HG02759 (cell line): Measurements from ENCODE around the gene RTEL1.
A peak's percentile ranks its signal among the peaks of the same experiment; 100 is the strongest.
"Not testable (repeated sequence)": the region's sequence is repeated elsewhere in the genome, so short reads cannot be mapped to it uniquely, and the experiment has no call there.

Source experiments
- ATAC-seq: cut with Tn5 transposase; IDR thresholded peaks from one replicate; pipeline ENCODE4 v1.9.1; 2021; ENCODE audit warnings: mild to moderate bottlenecking, moderate library complexity; ENCODE audit not compliant: unreplicated experiment

RTEL1 gene

GRCh38 chr20:63648895-63649589 is 9.1 kb upstream of the RTEL1 start:
- ATAC-seq, result no peak

- ATAC-seq, result not testable (repeated sequence)
These were observed 7.6 kb upstream of the RTEL1 start for GRCh38 chr20:63650486-63650885.

- no peak for ATAC-seq
These were observed 6.2 kb upstream of the RTEL1 start for GRCh38 chr20:63651942-63652191.

- no peak for ATAC-seq
These were observed 5.7 kb upstream of the RTEL1 start for GRCh38 chr20:63652192-63652980.

GRCh38 chr20:63653041-63653973 is 4.8 kb upstream of the RTEL1 start, which contains the start of gene STMN3:
Gene STMN3 (minus strand): TSS chr20:63653424. CDS start chr20:63653345, 79 bp downstream.
- ATAC-seq, result no peak

GRCh38 chr20:63653974-63654668 is 4.0 kb upstream of the RTEL1 start:
- ATAC-seq, result no peak

DNA sequence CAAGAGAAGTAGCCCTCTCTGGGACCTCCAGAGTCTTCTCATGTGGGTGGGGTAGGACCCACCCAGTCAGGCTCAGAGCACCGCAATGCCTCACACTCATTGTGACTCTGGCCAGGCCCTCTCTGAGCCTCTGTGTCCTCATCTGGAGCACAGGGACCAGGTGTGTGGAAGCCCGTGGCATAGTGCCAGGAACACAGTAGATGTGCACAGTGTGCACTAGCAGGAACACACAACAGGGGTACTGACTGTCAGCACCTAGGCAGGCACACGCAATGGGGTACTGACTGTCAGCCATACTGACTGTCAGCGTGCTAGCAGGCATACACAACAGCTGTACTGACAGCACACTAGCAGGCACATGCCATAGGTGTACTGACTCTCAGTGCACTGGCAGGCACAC is 2.9 kb upstream of the RTEL1 start:
- no peak for ATAC-seq

DNA sequence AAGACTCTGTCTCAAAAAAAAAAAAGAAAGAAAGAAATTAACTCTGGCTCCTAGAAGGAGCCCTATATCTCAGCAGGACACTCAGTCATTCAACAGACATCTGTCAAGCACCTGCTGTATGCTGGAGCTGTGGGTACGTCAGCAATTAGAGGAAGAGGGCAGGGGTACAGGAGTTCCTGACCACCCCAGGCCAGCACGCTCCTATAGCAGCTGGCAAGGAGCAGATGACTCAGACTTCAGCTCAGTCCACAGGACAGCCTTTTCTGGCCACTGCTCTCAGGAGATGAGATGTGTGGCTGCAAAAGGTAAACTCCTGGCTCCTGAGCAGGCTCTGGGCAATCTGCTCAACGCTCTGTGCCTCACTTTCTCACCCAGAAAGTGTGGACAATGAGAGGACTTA is 1.7 kb upstream of the RTEL1 start:
- no peak for ATAC-seq

DNA sequence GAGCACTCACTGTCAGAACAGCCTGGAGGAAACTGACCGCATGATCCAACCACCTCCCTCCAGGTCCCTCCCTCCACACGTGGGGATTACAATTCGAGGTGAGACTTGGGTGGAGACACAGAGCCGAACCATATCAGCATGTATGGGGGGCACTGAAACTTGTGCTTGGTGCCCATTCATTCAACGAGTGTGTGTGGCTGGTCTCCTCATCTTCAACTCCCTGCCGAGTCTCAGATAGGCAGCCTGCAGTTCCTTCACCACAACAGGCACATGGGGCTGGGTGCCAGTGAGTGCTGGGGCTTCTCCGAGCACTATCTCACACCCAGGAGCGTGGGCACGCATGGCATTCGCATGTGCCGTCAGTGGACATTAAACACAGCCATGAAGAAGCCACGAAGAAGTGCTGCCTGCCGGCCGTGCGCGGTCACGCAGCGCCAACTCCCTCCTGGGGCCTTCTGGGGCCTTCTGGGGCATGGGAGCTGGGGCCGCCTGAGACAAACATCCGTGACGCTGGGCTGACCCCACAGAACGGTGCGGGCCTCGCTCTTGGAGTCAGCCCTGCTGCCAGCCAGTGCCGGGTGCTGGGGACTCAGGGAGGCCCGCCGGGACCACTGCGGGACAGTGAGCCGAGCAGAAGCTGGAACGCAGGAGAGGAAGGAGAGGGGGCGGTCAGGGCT is 714 bp upstream of the RTEL1 start:
- no peak for ATAC-seq

GRCh38 chr20:63658749-63659187 is 656 bp downstream of the RTEL1 start:
- peak; percentile 29 for ATAC-seq

GRCh38 chr20:63659370-63659769 is 1.3 kb downstream of the RTEL1 start:
- ATAC-seq, result no peak

GRCh38 chr20:63660174-63660573 is 2.1 kb downstream of the RTEL1 start:
- not testable (repeated sequence) for ATAC-seq

DNA sequence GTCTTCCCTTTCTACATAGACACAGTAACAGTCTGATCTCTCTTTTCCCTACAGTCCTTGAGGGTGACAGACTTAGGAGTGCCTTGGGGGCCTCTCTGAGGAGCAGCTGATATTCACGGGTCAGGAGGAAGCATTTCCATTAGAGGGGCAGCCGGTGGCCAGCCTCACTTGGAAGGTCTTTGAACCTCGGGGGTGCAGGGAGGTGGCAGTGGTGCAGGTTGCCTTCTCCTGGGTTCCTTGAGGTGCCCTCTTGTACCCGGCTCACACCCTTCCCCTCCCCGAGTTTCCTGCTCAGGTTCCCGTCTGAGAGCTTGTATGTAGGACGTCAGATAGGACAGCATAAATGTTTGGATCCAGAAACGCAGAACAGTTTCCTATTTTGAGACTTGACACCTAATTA is 2.5 kb downstream of the RTEL1 start:
- no peak for ATAC-seq

- ATAC-seq, result no peak
These were observed 3.0 kb downstream of the RTEL1 start for GRCh38 chr20:63661108-63661507.

GRCh38 chr20:63661959-63662812 is 4.1 kb downstream of the RTEL1 start:
- no peak for ATAC-seq

GRCh38 chr20:63662813-63663189 is 4.7 kb downstream of the RTEL1 start:
- ATAC-seq, result no peak

GRCh38 chr20:63663332-63664066 is 5.4 kb downstream of the RTEL1 start:
- ATAC-seq, result no peak

DNA sequence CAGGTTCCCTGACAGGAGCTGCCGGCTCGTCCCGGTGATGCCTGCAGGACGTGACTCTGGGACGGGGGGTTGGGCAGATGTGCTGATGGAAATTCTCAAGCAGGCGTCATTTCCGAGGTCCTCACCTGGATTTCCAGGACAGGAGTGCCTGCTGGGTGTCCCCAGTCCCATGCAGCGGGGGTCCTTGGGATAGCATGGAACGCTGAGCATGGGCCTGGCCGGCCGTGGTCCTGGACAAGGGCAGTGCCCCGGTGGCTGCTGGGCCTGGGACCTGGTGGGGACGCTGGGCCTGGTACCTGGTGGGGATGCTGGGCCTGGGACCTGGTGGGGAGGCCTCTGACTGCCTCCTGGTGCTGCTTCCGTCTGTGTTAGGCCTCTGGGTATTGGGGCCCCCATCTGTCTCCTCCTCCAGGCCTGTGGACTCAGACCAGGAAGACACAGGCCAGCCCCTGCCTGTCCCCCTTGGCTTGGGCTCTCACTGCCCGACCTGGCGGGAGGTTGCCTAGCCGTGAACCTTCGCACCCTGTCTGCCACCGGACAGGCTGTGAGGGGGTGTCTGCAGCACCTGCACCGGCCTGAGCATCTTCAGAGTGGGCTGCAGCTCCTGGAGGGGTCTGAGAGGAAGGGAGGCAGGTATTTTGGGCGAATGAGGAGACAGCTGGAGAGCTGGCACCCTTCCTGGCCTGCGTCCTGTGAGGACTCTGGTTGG is 6.2 kb downstream of the RTEL1 start:
- ATAC-seq, result no peak
